Ammon's horn (tissue), 1 donor: ENCODE data around the gene RGS1.

Experiments used
- DNase-seq: peaks from one replicate; pipeline ENCODE4 v3.0.0-alpha.2; 2016; ENCODE audit warnings: low spot score

Gene RGS1, protein sequence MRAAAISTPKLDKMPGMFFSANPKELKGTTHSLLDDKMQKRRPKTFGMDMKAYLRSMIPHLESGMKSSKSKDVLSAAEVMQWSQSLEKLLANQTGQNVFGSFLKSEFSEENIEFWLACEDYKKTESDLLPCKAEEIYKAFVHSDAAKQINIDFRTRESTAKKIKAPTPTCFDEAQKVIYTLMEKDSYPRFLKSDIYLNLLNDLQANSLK

DNA sequence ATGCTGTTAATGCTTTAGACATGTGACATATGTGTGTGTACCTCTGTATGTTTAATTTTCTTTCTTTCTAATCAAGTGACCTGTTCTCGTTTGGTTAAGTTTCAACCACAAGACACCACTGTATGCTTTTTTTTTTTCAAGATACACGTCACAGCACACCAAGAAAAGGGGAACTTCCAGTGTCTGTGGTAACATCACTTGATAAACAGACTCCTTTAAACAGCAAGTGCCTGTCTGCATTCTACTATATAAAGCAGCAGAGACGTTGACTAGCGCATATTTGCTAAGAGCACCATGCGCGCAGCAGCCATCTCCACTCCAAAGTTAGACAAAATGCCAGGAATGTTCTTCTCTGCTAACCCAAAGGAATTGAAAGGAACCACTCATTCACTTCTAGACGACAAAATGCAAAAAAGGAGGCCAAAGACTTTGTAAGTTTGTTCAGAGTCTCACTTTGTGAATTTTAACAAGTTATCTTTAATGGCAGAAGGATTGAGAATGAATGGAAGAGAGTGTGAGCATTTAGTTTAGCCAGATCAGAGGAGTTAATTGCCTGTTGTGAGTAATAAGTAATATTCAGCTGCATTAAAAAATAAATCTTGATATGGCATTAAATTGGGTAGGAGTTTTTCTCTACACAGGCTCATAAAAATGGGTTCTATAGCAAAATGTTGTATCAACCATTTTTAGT lies at the start of gene RGS1:
Gene RGS1, plus strand, starts transcription at position 275 of the 691 bp plus-strand sequence. Its CDS starts 20 bp downstream, at position 295.
- peak; percentile 62 for DNase-seq

DNA sequence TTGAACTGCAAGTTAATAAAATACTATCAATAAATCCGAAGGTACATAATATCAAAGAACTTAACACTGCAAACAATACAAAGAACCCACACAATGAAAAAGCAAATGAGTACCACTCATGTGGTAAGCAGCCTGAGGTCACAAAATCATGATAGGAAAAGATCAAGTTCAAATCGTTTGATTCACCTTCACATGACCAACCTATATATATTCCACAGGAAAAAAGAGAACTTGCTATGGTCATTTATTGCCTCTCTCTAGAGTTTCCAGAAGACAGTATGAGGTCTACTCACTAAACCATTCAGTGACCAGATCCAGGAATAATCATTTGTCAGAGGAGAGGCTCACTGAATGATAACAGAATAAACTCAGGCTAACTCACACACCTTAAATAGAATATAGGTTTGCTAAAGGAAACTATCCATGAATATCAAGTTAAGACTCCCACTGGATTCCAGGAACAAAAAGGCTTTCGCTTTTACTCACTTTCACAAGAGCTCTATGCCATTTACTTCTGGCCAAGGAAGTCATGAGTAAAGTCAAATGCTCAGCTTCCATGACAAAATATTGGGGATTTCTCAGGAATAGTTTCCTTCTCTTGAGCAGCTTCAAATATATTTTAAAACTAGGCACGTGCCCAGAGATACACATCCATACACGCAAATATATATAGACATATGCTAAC lies 48.3 kb upstream of the RGS1 start:
- DNase-seq, result no peak

GRCh38 chr1:192527950-192528349 lies 47.6 kb upstream of the RGS1 start:
- DNase-seq, result no peak

GRCh38 chr1:192529031-192529755 lies 46.4 kb upstream of the RGS1 start:
- no peak for DNase-seq

DNA sequence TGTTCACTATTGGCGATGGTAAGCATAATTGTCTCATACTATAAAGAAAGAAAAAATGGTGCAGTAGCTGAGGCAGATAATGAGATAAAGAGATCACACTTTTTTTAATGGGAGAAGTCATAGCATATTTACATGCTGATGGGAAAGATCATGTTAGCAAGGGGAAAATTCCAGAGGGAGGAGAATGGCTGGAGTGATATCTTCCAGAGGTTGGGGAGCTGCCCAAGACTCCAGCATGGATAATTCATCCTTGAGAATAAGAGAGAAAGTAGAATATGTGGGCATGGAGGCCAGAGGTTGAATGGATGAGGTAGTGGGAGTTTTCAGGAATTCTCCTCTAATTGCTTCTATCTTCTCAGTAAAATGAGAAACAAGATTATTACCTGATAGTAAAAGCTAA lies 45.8 kb upstream of the RGS1 start:
- no peak for DNase-seq

DNA sequence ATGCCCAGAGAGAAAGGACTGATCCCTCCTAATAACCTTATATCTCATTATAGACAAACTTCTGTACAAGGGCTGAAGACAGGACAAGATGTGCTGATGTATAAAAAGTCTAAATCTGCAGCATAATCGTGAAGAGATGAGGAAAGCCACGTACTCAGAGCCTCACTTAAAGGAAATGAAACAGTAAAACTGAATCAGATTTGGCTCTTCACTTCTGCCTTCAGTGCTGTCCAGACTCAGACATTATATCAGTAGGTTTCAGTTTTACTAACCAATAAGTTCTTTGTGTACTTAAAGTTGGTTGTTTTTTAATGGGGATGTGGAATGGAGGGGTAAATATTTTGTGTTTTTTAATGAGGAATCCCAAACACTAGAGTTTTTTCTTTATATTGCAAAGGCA lies 45.3 kb upstream of the RGS1 start:
- DNase-seq, result peak; percentile 63

- peak; percentile 72 for DNase-seq
These were observed 44.4 kb upstream of the RGS1 start for GRCh38 chr1:192531037-192531703.

- DNase-seq, result no peak
These were observed 40.9 kb upstream of the RGS1 start for GRCh38 chr1:192534666-192535065.

GRCh38 chr1:192535916-192536664 lies 39.5 kb upstream of the RGS1 start:
- no peak for DNase-seq

- DNase-seq, result no peak
These were observed 36.9 kb upstream of the RGS1 start for GRCh38 chr1:192538407-192539296.

GRCh38 chr1:192539297-192540092 lies 36.1 kb upstream of the RGS1 start:
- no peak for DNase-seq

GRCh38 chr1:192543445-192543844 lies 32.1 kb upstream of the RGS1 start:
- no peak for DNase-seq

DNA sequence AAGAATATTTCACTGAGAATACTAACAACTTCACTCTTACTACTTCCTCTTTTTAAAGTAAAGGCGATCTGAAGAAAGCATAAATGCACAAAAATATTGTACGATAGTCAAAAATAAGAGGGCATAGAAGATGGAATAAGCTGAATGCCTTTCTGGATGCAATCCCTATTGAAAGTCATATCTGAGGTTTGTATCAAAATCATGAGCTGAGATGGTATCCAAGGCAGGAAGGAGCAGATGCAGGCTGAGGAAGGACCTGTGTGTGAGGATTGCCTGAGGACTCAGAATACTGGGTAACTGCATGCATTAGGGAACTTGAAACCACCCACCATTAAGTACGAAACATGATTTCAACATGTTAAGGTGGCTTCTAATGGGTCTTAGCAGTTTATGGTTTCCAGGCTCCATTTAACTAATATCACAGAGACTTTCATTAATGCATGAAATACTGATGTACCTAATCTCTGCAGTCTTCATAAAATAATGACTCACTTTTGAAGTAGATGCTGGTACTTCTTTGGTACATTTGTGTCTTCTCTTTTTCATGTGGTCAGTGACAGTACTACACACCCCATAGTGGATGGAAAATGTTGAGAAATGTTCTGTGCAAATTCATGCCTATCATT lies 29.6 kb upstream of the RGS1 start:
- peak; percentile 47 for DNase-seq

DNA sequence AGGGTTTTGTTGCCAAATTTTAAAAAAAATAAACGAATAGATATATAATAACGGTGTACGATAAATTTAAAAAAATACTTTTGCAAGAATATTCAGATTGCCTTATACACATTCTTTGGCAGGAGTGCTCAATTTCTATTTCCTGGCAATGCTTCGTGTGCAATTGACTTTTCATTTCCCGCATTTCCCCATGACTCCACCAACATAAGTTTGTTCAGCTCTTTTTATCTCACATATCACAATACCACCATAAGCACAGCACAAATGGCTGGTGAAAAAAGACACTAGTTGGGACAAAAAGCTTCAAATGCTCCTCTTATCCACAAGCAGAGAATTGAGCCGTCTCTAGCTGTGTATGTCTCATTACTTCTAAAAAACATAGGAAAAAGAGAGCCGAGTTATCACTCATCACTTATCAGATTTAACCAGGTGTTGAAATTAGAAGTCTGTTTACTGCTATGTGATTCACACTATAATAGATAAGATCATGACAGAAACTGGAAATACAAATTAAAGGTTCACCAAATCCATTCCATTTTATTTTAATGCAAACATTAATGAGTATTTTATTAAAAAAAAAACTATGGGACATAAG lies 28.9 kb upstream of the RGS1 start:
- DNase-seq, result no peak

DNA sequence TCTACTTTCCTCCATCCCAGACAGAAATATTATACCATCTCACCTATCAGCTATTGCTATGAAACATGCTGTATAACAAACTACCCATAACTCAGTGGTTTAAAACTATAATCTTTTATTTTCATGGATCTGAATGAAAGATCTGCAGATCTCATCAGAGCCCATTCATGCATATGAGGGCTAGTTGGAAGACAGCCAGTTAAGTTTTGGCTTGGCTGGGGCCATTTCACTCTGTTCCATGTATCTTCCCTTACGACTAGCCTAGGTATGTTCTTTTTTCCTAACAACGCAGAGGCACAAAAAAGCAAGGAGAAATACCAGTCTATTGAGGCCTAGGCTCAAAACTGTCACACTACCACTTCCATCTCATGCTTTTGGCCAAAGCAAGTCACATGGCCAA lies 28.1 kb upstream of the RGS1 start:
- DNase-seq, result no peak

DNA sequence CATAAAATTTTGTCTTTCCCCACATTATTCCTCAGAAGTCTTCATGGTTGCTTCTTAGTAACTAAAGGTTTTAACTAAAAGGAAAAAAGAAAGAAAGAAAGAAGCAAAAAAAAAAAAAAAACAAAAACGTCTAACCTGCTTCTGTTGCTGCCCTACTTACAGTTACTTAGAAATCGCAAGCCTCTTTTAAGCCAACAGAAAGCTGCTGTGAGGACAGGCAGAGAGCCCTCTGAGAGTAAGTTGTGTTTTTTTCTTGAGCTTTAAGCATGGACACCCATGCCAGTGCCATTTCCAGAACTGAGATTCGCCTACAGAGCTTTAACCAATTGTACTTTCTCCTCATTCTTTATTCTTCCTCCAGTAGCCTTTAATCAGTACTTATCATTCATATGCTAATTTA lies 25.6 kb upstream of the RGS1 start:
- no peak for DNase-seq

DNA sequence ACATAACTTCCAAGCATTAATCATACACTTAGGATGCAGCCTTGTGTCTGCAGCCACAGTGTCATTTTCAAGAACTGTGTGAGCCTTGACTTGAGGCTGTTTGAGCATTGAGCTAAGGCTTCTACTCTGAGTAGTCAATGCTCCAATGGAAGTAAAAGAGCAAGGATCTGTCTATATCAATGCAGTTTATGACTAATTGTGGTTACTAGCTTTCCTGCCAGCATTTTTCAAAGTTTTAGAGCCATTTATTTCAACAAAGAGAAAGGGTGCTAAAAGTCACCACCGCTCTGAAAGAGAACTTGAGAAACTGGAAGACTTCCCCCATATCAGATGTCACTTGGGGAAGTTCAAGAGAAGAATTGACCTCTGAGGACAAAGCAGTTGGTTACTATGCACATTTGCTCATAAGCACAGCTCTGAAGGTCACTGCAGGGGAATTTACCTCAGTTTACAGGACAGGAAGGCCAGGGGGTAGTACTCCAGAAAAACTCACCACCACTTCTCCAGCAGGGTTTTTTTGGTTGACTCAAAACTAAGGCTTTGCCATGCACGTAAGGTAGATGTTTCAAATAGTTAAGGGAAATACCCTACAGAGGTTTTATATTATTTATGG lies 24.5 kb upstream of the RGS1 start:
- DNase-seq, result no peak

- no peak for DNase-seq
These were observed 22.8 kb upstream of the RGS1 start for GRCh38 chr1:192552760-192553191.
